Natural killer cell (primary cell): ENCODE data around the gene COPS6. TPM values are rescaled to one million over a fixed set of nuclear protein-coding genes. Genes with fewer than 3 reads are reported as not detected.

Source experiments
- ATAC-seq, 3 donors: fragments of 150-1000 bp in 2 of 3; fragments of 200-7000 bp in 1 of 3; cut with Tn5 transposase; 1 replicate in 1 of 3; 2 replicates in 2 of 3; pipeline ENCODE4 v1.10.0; 2021; ENCODE audit warnings: mild to moderate bottlenecking in 2 of 3, moderate library complexity in 2 of 3
- DNase-seq, 2 donors: peaks; one replicate each; pipeline versions ENCODE4 v3.0.0 to v3.0.0-alpha.2; 2013 to 2021; ENCODE audit warnings: mixed read lengths in 1 of 2
- H3K27ac ChIP-seq: one replicate; pipeline ENCODE4 v1.5.1; 2013; ENCODE audit warnings: mild to moderate bottlenecking, low read length
- H3K27me3 ChIP-seq: one replicate; pipeline ENCODE4 v1.6.1; 2013; ENCODE audit warnings: low read length; ENCODE audit not compliant: control insufficient read depth, insufficient read depth
- H3K36me3 ChIP-seq: one replicate; pipeline ENCODE4 v1.6.1; 2013; ENCODE audit warnings: low read length; ENCODE audit not compliant: control insufficient read depth, insufficient read depth
- H3K4me1 ChIP-seq: one replicate; pipeline ENCODE4 v1.6.1; 2013; ENCODE audit warnings: low read length; ENCODE audit not compliant: control insufficient read depth, insufficient read depth
- H3K4me3 ChIP-seq: one replicate; pipeline ENCODE4 v1.5.1; 2013; ENCODE audit warnings: low read length
- H3K9me3 ChIP-seq: one replicate; pipeline ENCODE4 v1.6.1; 2013; ENCODE audit warnings: low read length; ENCODE audit not compliant: control insufficient read depth, insufficient read depth
- H3K27ac Mint-ChIP-seq, 2 donors: one replicate each; pipeline ENCODE4 v1.8.0; 2022; ENCODE audit warnings: mild to moderate bottlenecking in 2 of 2, mixed read lengths in 2 of 2, moderate library complexity in 1 of 2
- H3K27me3 Mint-ChIP-seq, 2 donors: one replicate each; pipeline ENCODE4 v1.8.0; 2022; ENCODE audit warnings: low read depth in 2 of 2, mixed read lengths in 2 of 2
- H3K36me3 Mint-ChIP-seq: one replicate; pipeline ENCODE4 v1.8.0; 2022; ENCODE audit warnings: mixed read lengths
- H3K4me1 Mint-ChIP-seq, 2 donors: one replicate each; pipeline ENCODE4 v1.8.0; 2022; ENCODE audit warnings: mixed read lengths in 2 of 2
- H3K4me3 Mint-ChIP-seq: one replicate; pipeline ENCODE4 v1.8.0; 2022; ENCODE audit warnings: mild to moderate bottlenecking, moderate library complexity, mixed read lengths
- H3K9me3 Mint-ChIP-seq, 2 donors: one replicate each; pipeline ENCODE4 v1.8.0; 2022; ENCODE audit warnings: mixed read lengths in 2 of 2
- CTCF ChIP-seq: fragments of 200-600 bp; IDR thresholded peaks from one replicate; pipeline ENCODE4 v1.8.0; 2022; ENCODE audit warnings: antibody characterized with exemption
- WGBS: methylation state at CpG from one replicate; pipeline ENCODE4 v1.1.7; 2013; ENCODE audit warnings: missing lambda C conversion rate; ENCODE audit not compliant: insufficient coverage; 5-methylcytosine and 5-hydroxymethylcytosine counted together
- intact Hi-C: fragments of 100-400 bp; cut with micrococcal nuclease; formaldehyde crosslinking; loops from one replicate; pipeline ENCODE4 v1.14.2; 2022
- total RNA-seq, 4 donors: library from RNA; stranded (reverse); fragments of 120-200 nt in 1 of 4; gene quantifications; one replicate each; pipeline versions ENCODE4 v1.2.3 to v1.2.4, GENCODE V29; 2013 to 2022

The COPS6 gene
- total RNA-seq, 3 donors from 2014 or later (not counting 1 experiment from before 2014, with no cell fraction given), result 79.0 to 94.6 (median 84.4) TPM

- Mint-ChIP-seq H3K4me3 (no peak overlapping the region), H3K27me3 (no peaks in the 10 kb centered on the region), H3K36me3 (no peaks in the 10 kb centered on the region), H3K27ac (no peak overlapping the region), H3K9me3 (no peaks in the 10 kb centered on the region), H3K4me1 (no peaks in the 10 kb centered on the region)
- no peak for TF ChIP-seq CTCF
- Histone ChIP-seq H3K4me3 (no peak overlapping the region), H3K4me1 (no peaks in the 10 kb centered on the region), H3K27me3 (no peaks in the 10 kb centered on the region), H3K9me3 (no peaks in the 10 kb centered on the region), H3K27ac (no peak overlapping the region), H3K36me3 (peaks cover 45% of the 10 kb centered on the region)
- 93% methylated on average over 12 of the region's 12 CpGs for WGBS
- intact Hi-C loops, result loop anchor here (10.0 kb wide), 1 partner anchor 565 kb away; the partner anchor contains the start of gene GNB2
- no peak for DNase-seq
- ATAC-seq, result no peak
These were observed 20.9 kb downstream of the COPS6 start for GRCh38 chr7:100109521-100110163.

DNA sequence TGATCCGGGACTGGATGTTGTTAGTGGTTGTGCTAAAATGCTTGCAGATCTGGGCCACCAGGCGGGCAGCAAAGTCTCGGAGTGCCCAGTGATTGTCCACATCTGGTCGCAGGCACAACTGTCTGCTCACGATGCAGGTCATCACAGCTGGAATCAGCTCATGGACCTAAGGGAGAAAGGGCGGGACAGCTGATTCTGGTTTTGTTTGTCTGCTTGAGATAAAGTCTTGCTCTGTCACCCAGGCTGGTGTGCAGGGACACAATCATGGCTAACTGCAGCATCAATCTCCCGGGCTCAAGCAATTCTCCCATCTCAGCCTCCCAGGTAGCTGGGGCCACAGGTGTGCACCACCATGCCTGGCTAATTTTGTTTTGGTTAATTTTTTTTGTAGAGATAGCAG is 22.4 kb downstream of the COPS6 start:
- Mint-ChIP-seq H3K9me3 (no peaks in the 10 kb centered on the region), H3K4me3 (no peak overlapping the region), H3K4me1 (no peaks in the 10 kb centered on the region), H3K27me3 (no peaks in the 10 kb centered on the region), H3K27ac (no peak overlapping the region), H3K36me3 (no peaks in the 10 kb centered on the region)
- no peak for ATAC-seq
- no peaks in the 10 kb centered on the region for H3K27me3 ChIP-seq
- 97% methylated on average over 7 of the region's 7 CpGs for WGBS
- no peak for DNase-seq
- H3K4me3 ChIP-seq, result no peak overlapping the region
- intact Hi-C loops, result no loop called here
- peaks cover 43% of the 10 kb centered on the region for H3K36me3 ChIP-seq
- no peak for TF ChIP-seq CTCF
- H3K9me3 ChIP-seq, result no peaks in the 10 kb centered on the region
- H3K4me1 ChIP-seq, result no peaks in the 10 kb centered on the region
- no peak overlapping the region for H3K27ac ChIP-seq

DNA sequence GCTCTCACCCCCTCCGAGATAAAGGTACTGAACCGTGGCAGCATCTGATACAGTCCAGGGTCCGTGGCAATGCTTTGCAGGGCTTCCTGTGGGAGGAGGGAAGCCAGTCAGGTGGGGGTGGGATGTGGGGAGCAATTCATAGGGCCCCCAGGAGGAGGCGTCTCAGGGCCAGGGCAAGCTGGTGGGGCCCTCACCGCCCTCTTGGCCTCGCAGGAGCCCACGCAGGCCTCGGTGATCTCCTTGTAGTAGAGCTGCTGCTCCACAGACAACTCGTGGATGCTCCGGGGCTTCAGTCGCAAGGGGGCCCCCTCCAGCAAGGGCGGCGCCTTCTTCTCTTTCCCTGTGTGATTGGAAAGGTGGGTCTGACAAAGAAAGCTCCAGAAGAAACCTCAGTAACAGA is 23.1 kb downstream of the COPS6 start:
- Mint-ChIP-seq H3K27ac (no peak overlapping the region), H3K4me1 (no peaks in the 10 kb centered on the region), H3K27me3 (no peaks in the 10 kb centered on the region), H3K4me3 (no peak overlapping the region), H3K9me3 (no peaks in the 10 kb centered on the region), H3K36me3 (no peaks in the 10 kb centered on the region)
- H3K4me1 ChIP-seq, result no peaks in the 10 kb centered on the region
- no peak overlapping the region for H3K27ac ChIP-seq
- no peaks in the 10 kb centered on the region for H3K9me3 ChIP-seq
- H3K4me3 ChIP-seq, result no peak overlapping the region
- ATAC-seq (no peak), DNase-seq (no peak)
- TF ChIP-seq CTCF, result no peak
- intact Hi-C loops, result no loop called here
- H3K27me3 ChIP-seq, result no peaks in the 10 kb centered on the region
- 86% methylated on average over 13 of the region's 13 CpGs for WGBS
- H3K36me3 ChIP-seq, result peaks cover 37% of the 10 kb centered on the region

- Mint-ChIP-seq H3K27ac (no peak overlapping the region), H3K9me3 (no peaks in the 10 kb centered on the region), H3K27me3 (no peaks in the 10 kb centered on the region), H3K36me3 (no peaks in the 10 kb centered on the region), H3K4me1 (peaks cover 15 to 17% of the 10 kb centered on the region in 2 donors), H3K4me3 (no peak overlapping the region)
- ATAC-seq, result no peak
- H3K9me3 ChIP-seq, result no peaks in the 10 kb centered on the region
- WGBS, result 95% methylated on average over 7 of the region's 7 CpGs
- H3K4me3 ChIP-seq, result no peak overlapping the region
- H3K27ac ChIP-seq, result no peak overlapping the region
- no peak for TF ChIP-seq CTCF
- no peaks in the 10 kb centered on the region for H3K27me3 ChIP-seq
- DNase-seq, result no peak
- intact Hi-C loops, result loop anchor here (5.0 kb wide), 1 partner anchor 33 kb away; the partner anchor contains the start of gene ZNF3
- peaks cover 14% of the 10 kb centered on the region for H3K4me1 ChIP-seq
- H3K36me3 ChIP-seq, result peaks cover 22% of the 10 kb centered on the region
These were observed 26.3 kb downstream of the COPS6 start for GRCh38 chr7:100115026-100115425.
